Hepatocyte (in vitro differentiated cells): ENCODE measurements around the gene EAF1. TPM values are rescaled to one million over a fixed set of nuclear protein-coding genes. Genes with fewer than 3 reads are reported as not detected.
A peak's percentile ranks its signal among the peaks of the same experiment; 100 is the strongest.

Source experiments
- DNase-seq: peaks from one replicate; pipeline ENCODE4 v3.0.0-alpha.2; 2016; ENCODE audit warnings: low spot score
- H2AFZ ChIP-seq: fragments of 200-600 bp; sonication (generic); 2 replicates; pipeline ENCODE4 v1.6.0; 2016; ENCODE audit warnings: antibody characterized with exemption, mild to moderate bottlenecking
- H3K27ac ChIP-seq: fragments of 200-600 bp; sonication (generic); 2 replicates; pipeline ENCODE4 v1.5.1; 2016; ENCODE audit warnings: mild to moderate bottlenecking
- H3K27me3 ChIP-seq: fragments of 200-600 bp; sonication (generic); 2 replicates; pipeline ENCODE4 v1.6.1; 2016
- H3K36me3 ChIP-seq: fragments of 200-600 bp; sonication (generic); replicated peaks from 2 replicates; pipeline ENCODE4 v1.5.1; 2016; ENCODE audit warnings: low read depth; ENCODE audit not compliant: insufficient read depth
- H3K4me1 ChIP-seq: fragments of 200-600 bp; sonication (generic); 2 replicates; pipeline ENCODE4 v1.5.1; 2016; ENCODE audit warnings: mild to moderate bottlenecking, moderate library complexity; ENCODE audit not compliant: insufficient read depth
- H3K4me2 ChIP-seq: fragments of 200-600 bp; sonication (generic); 2 replicates; pipeline ENCODE4 v1.6.0; 2016
- H3K4me3 ChIP-seq: fragments of 200-600 bp; sonication (generic); 2 replicates; pipeline ENCODE4 v1.5.1; 2016; ENCODE audit warnings: mild to moderate bottlenecking
- H3K79me2 ChIP-seq: fragments of 200-600 bp; sonication (generic); 2 replicates; pipeline ENCODE4 v1.6.0; 2017; ENCODE audit warnings: mild to moderate bottlenecking
- H3K9me2 ChIP-seq: fragments of 200-600 bp; sonication (generic); replicated peaks from 2 replicates; pipeline ENCODE4 v1.6.0; 2017; ENCODE audit warnings: mild to moderate bottlenecking; ENCODE audit not compliant: insufficient read depth
- H3K9me3 ChIP-seq: fragments of 200-600 bp; sonication (generic); 2 replicates; pipeline ENCODE4 v1.5.1; 2016; ENCODE audit warnings: low read depth, mild to moderate bottlenecking
- H4K20me1 ChIP-seq: fragments of 200-600 bp; sonication (generic); 2 replicates; pipeline ENCODE4 v1.6.0; 2016; ENCODE audit warnings: mild to moderate bottlenecking; ENCODE audit not compliant: insufficient read depth, poor library complexity, severe bottlenecking
- EZH2 ChIP-seq: fragments of 200-600 bp; sonication (generic); IDR thresholded peaks from 2 replicates; pipeline ENCODE4 v1.6.1; 2016; ENCODE audit warnings: antibody characterized with exemption, mild to moderate bottlenecking, borderline replicate concordance
- EZH2phosphoT487 ChIP-seq: fragments of 200-600 bp; sonication (generic); IDR thresholded peaks from one replicate; pipeline ENCODE4 v1.6.1; 2018; ENCODE audit warnings: antibody characterized with exemption, mild to moderate bottlenecking, low read depth, moderate library complexity; ENCODE audit not compliant: unreplicated experiment, severe bottlenecking
- WGBS: methylation state at CpG from one replicate; pipeline ENCODE4 v1.1.6; 2016; ENCODE audit warnings: low lambda C conversion rate; ENCODE audit errors: missing lambda C conversion rate; 5-methylcytosine and 5-hydroxymethylcytosine counted together
- polyA plus RNA-seq: library from polyadenylated mRNA; unstranded; fragments of >200 nt; fragmentation: Nextera tagmentation; extraction: Ambion mirVana; gene quantifications from 2 replicates; pipeline ENCODE4 v1.2.1, GENCODE V29; 2016
- total RNA-seq: library from RNA; depleted of rRNA; stranded (reverse); fragments of >200 nt; gene quantifications from 2 replicates; pipeline ENCODE4 v1.2.3, GENCODE V29; 2014
- TF ChIP-seq, protein P1 (sequence below): fragments of 200-600 bp; sonication (generic); IDR thresholded peaks from 2 replicates; pipeline ENCODE4 v1.5.1; 2016; ENCODE audit warnings: antibody characterized with exemption, mild to moderate bottlenecking; ENCODE audit not compliant: poor library complexity

The EAF1 gene
- total and polyA plus RNA-seq, 2 experiments from 2014 or later: 9.2 to 28.8 TPM

DNA sequence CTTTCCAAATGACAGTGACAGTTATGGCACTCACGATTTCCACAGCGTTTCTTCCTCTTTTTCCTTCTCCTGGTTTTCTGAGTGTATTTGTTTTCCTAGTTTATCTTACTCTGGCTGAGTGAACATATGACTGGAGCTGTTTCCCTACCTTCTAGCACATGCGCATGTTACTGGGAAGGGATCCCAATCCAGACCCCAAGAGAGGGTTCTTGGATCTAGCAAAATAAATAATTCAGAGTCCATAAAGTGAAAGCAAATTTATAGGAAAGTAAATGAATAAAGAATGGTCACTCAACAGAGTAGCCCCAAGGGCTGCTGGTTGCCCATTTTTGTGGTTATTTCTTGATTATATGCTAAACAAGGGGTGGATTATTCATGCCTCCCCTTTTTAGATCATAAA, 23.9 kb upstream of the EAF1 start:
- TF ChIP-seq, protein P1, sequence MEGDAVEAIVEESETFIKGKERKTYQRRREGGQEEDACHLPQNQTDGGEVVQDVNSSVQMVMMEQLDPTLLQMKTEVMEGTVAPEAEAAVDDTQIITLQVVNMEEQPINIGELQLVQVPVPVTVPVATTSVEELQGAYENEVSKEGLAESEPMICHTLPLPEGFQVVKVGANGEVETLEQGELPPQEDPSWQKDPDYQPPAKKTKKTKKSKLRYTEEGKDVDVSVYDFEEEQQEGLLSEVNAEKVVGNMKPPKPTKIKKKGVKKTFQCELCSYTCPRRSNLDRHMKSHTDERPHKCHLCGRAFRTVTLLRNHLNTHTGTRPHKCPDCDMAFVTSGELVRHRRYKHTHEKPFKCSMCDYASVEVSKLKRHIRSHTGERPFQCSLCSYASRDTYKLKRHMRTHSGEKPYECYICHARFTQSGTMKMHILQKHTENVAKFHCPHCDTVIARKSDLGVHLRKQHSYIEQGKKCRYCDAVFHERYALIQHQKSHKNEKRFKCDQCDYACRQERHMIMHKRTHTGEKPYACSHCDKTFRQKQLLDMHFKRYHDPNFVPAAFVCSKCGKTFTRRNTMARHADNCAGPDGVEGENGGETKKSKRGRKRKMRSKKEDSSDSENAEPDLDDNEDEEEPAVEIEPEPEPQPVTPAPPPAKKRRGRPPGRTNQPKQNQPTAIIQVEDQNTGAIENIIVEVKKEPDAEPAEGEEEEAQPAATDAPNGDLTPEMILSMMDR: no peak
- TF ChIP-seq EZH2phosphoT487 (no peak), EZH2 (no peak)
- no peaks in the 10 kb centered on the region for H4K20me1 ChIP-seq
- DNase-seq: no peak
- no peak overlapping the region for H3K4me3 ChIP-seq
- no peaks in the 10 kb centered on the region for H3K36me3 ChIP-seq
- no peak overlapping the region for H3K27ac ChIP-seq
- H3K9me3 ChIP-seq: no peaks in the 10 kb centered on the region
- no peak overlapping the region for H3K4me2 ChIP-seq
- H3K9me2 ChIP-seq: no peaks in the 10 kb centered on the region
- H3K4me1 ChIP-seq: no peaks in the 10 kb centered on the region
- no peak overlapping the region for H2AFZ ChIP-seq
- 90% methylated on average over 3 of the region's 3 CpGs for WGBS
- H3K79me2 ChIP-seq: no peaks in the 10 kb centered on the region
- no peaks in the 10 kb centered on the region for H3K27me3 ChIP-seq

DNA sequence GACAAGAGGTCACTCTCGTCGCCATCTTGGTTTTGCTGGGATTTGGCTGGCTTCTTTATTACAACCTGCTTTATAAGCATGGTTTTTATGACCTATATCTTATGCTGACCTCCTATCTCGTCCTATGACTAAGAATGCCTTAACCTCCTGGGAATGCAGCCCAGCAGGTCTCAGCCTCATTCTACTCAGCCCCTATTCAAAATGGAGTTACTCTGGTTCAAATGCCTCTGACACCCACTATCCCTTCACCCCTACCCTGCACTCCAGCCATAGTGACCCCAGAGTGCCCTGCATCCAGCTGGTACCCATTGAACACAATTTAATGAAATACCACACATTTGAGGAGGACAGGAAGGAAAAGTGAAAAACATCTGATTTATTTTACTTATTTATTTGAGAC, 23.4 kb upstream of the EAF1 start:
- no peak overlapping the region for H3K4me3 ChIP-seq
- DNase-seq: no peak
- no peaks in the 10 kb centered on the region for H3K27me3 ChIP-seq
- H3K4me1 ChIP-seq: no peaks in the 10 kb centered on the region
- H3K36me3 ChIP-seq: no peaks in the 10 kb centered on the region
- no peak overlapping the region for H3K4me2 ChIP-seq
- TF ChIP-seq, protein P1: no peak
- TF ChIP-seq EZH2: no peak
- TF ChIP-seq EZH2phosphoT487: no peak
- H2AFZ ChIP-seq: no peak overlapping the region
- H3K27ac ChIP-seq: no peak overlapping the region
- 87% methylated on average over 3 of the region's 3 CpGs for WGBS
- H3K9me2 ChIP-seq: no peaks in the 10 kb centered on the region
- no peaks in the 10 kb centered on the region for H4K20me1 ChIP-seq
- H3K9me3 ChIP-seq: no peaks in the 10 kb centered on the region
- H3K79me2 ChIP-seq: no peaks in the 10 kb centered on the region

DNA sequence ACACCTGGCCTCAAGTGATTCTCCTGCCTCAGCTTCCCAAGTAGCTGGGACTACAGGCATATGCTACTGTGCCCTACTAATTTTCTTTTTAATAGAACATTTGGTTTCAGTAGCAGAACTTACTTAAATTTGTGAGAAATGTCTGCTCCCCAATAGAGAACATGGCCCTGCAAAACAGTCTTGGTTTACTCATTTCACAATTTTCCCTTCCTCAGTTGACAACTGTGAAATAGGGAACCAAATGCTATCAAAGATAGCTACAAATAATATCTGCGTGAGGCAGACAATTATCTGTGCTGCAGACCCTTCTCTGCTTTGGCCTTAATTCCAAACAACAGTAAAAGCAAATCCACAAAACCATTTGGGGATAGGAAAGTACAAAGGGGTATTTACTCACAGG, 22.6 kb upstream of the EAF1 start:
- no peak for TF ChIP-seq EZH2
- TF ChIP-seq, protein P1: no peak
- no peak for TF ChIP-seq EZH2phosphoT487
- WGBS: 96% methylated on average over 1 of the region's 1 CpG

DNA sequence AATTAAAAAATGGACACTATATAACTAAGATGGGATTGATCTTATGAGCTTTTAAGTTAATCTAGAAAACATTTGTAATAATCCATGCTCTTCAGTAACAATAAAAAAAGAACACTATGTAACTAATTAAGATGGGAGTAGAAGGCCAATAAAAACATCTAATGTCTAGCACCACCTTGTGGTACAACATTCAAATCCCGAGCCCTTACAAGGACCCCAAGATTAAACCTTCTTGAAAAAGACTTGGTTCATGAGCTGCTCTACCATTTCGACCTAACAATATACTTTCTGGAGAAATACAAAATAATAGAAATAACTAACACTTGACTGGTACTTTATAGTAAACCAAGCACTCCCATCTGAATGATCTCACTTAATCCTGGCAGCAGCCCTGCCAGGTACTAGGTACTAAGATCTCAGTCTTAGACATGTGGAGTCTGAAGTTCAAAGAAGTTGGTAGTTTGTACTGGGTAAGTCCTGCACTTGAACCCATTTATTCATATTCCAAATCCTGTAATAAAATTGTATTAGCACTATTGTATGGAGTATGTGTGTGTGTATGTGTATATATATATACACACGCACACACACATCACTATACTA, 21.8 kb upstream of the EAF1 start:
- Histone ChIP-seq H3K27ac (no peak overlapping the region), H3K4me1 (no peaks in the 10 kb centered on the region), H3K4me2 (no peak overlapping the region), H3K27me3 (no peaks in the 10 kb centered on the region), H3K4me3 (no peak overlapping the region), H3K9me3 (no peaks in the 10 kb centered on the region), H3K79me2 (no peaks in the 10 kb centered on the region), H3K36me3 (no peaks in the 10 kb centered on the region), H2AFZ (no peak overlapping the region), H4K20me1 (no peaks in the 10 kb centered on the region), H3K9me2 (no peaks in the 10 kb centered on the region)
- peak; percentile 62 for DNase-seq
- TF ChIP-seq EZH2phosphoT487 (no peak), EZH2 (no peak)
- TF ChIP-seq, protein P1: peak; percentile 65
- 40% methylated on average over 3 of the region's 3 CpGs for WGBS

More for the DNA sequence above, 22.6 kb upstream of the EAF1 start:
- no peaks in the 10 kb centered on the region for H3K9me3 ChIP-seq
- H3K36me3 ChIP-seq: no peaks in the 10 kb centered on the region
- no peak overlapping the region for H3K27ac ChIP-seq
- no peaks in the 10 kb centered on the region for H3K4me1 ChIP-seq
- H3K79me2 ChIP-seq: no peaks in the 10 kb centered on the region
- H3K9me2 ChIP-seq: no peaks in the 10 kb centered on the region
- H2AFZ ChIP-seq: no peak overlapping the region
- no peak overlapping the region for H3K4me2 ChIP-seq
- no peak for DNase-seq
- H3K27me3 ChIP-seq: no peaks in the 10 kb centered on the region
- no peak overlapping the region for H3K4me3 ChIP-seq
- no peaks in the 10 kb centered on the region for H4K20me1 ChIP-seq
